Panc1 (cell line): ENCODE results near the gene WSCD1. TPM values are rescaled to one million over a fixed set of nuclear protein-coding genes. Genes with fewer than 3 reads are reported as not detected.

Experiments used
- ATAC-seq: fragments of 200-7000 bp; cut with Tn5 transposase; 2 replicates; pipeline ENCODE4 v1.9.1; 2020; ENCODE audit warnings: mild to moderate bottlenecking, moderate library complexity
- BruUV-seq: library from RNA; stranded (reverse); fragments of 400-500 nt; replicated peaks from 2 replicates; lab custom pipeline; 2021; lab: Mats Ljungman, UMichigan
- CTCF ChIA-PET: fragments of 300-600 bp; sonication (Branson Sonifier 250); formaldehyde crosslinking; loops from one replicate; lab custom pipeline; 2022; ENCODE audit warnings: antibody characterized with exemption; lab: Charles Lee
- POLR2A ChIA-PET: fragments of 300-600 bp; sonication (Branson Sonifier 250); formaldehyde crosslinking; loops from one replicate; lab custom pipeline; 2022; ENCODE audit warnings: antibody characterized with exemption; lab: Charles Lee
- DNase-seq: peaks from one replicate; pipeline ENCODE4 v3.0.0-alpha.2; 2010; ENCODE audit warnings: low read depth, low spot score
- H3K27ac ChIP-seq: 2 replicates; pipeline ENCODE4 v1.5.1; 2011; ENCODE audit warnings: mild to moderate bottlenecking, low read length, inconsistent platforms
- H3K27me3 ChIP-seq: fragments of 200-500 bp; sonication (Bioruptor generic); 2 replicates; pipeline ENCODE4 v1.6.0; 2014; ENCODE audit warnings: low read length, inconsistent platforms; ENCODE audit not compliant: control insufficient read depth, insufficient read depth
- H3K36me3 ChIP-seq: fragments of 200-500 bp; sonication (Bioruptor generic); 2 replicates; pipeline ENCODE4 v1.5.1; 2014; ENCODE audit warnings: inconsistent platforms, mild to moderate bottlenecking, low read length, moderate library complexity; ENCODE audit not compliant: control insufficient read depth, insufficient read depth
- H3K4me1 ChIP-seq: 2 replicates; pipeline ENCODE4 v1.5.1; 2011; ENCODE audit warnings: inconsistent platforms, mild to moderate bottlenecking, low read length, moderate library complexity; ENCODE audit not compliant: control insufficient read depth, insufficient read depth
- H3K4me3 ChIP-seq, 2 experiments: 2 replicates each; pipeline ENCODE4 v1.5.1; 2011 to 2012; ENCODE audit warnings: low read depth in 2 of 2, low read length in 2 of 2, mild to moderate bottlenecking in 2 of 2, inconsistent platforms in 1 of 2, moderate library complexity in 1 of 2
- H3K9me3 ChIP-seq: fragments of 200-500 bp; sonication (Bioruptor generic); 2 replicates; pipeline ENCODE4 v1.5.1; 2014; ENCODE audit warnings: low read depth, mild to moderate bottlenecking, inconsistent platforms, low read length, moderate library complexity; ENCODE audit not compliant: control insufficient read depth, insufficient read depth
- POLR2AphosphoS5 ChIP-seq: IDR thresholded peaks from 2 replicates; pipeline ENCODE4 v1.6.1; 2012; ENCODE audit warnings: mild to moderate bottlenecking, low read depth, low read length, moderate library complexity
- SIN3A ChIP-seq: IDR thresholded peaks from 2 replicates; pipeline ENCODE4 v1.6.1; 2012; ENCODE audit warnings: low read depth, mild to moderate bottlenecking, low read length, moderate library complexity, borderline replicate concordance; ENCODE audit not compliant: insufficient read depth
- TCF7L2 ChIP-seq: IDR thresholded peaks from 2 replicates; pipeline ENCODE4 v1.6.1; 2011; ENCODE audit warnings: mild to moderate bottlenecking, low read depth, low read length, inconsistent platforms
- in situ Hi-C: cut with HindIII; loops from 2 replicates; pipeline ENCODE4 v1.10.0; 2016; ENCODE audit warnings: low sequenced_read_pairs, low pct_unique_long_range_greater_than_20kb
- intact Hi-C: fragments of 100-400 bp; cut with micrococcal nuclease; formaldehyde crosslinking; loops from one replicate; pipeline ENCODE4 v1.10.0; 2022; ENCODE audit not compliant: unreplicated experiment
- total RNA-seq: library from RNA; stranded (reverse); gene quantifications from one replicate; pipeline ENCODE4 v1.2.1, GENCODE V29; 2021; ENCODE audit not compliant: unreplicated experiment
- TF ChIP-seq, protein P1 (sequence below): fragments of 450-650 bp; IDR thresholded peaks from 2 replicates; pipeline ENCODE4 v1.5.1; 2017; ENCODE audit warnings: mild to moderate bottlenecking
- TF ChIP-seq, protein P2 (sequence below), 2 experiments: IDR thresholded peaks; 2 replicates each; pipeline ENCODE4 v1.6.1; 2011 to 2012; ENCODE audit warnings: low read depth in 2 of 2, control low read depth in 1 of 2, low read length in 1 of 2, mild to moderate bottlenecking in 1 of 2, moderate library complexity in 1 of 2; ENCODE audit not compliant: insufficient read depth in 1 of 2

The WSCD1 gene
- total RNA-seq, 1 experiment from 2014 or later: 0.74 TPM

GRCh38 chr17:6070913-6071511, 833 bp downstream of the WSCD1 start:
- BruUV-seq: no TSS peak
- intact Hi-C loops: no loop called here
- ChIA-PET POLR2A (no interaction called here), CTCF (interaction anchor here (0.6 kb wide), 1 partner anchor 279 kb away, joined by 4 read pairs; no protein-coding TSS in a partner anchor)
- peaks cover 2% of the 10 kb centered on the region; the same call in 1 of the 2 replicates for H3K27me3 ChIP-seq
- H3K4me1 ChIP-seq: no peaks in the 10 kb centered on the region
- H3K9me3 ChIP-seq: no peaks in the 10 kb centered on the region
- ATAC-seq: peak; percentile 54
- H3K36me3 ChIP-seq: no peaks in the 10 kb centered on the region
- H3K4me3 ChIP-seq: peak overlapping the region; percentile 18 to 47; a peak in 3 of 4 replicates
- DNase-seq: no peak
- in situ Hi-C loops: no loop called here
- no peak overlapping the region for H3K27ac ChIP-seq
- TF ChIP-seq TCF7L2 (no peak), SIN3A (no peak), POLR2AphosphoS5 (no peak)
- TF ChIP-seq, protein P1, sequence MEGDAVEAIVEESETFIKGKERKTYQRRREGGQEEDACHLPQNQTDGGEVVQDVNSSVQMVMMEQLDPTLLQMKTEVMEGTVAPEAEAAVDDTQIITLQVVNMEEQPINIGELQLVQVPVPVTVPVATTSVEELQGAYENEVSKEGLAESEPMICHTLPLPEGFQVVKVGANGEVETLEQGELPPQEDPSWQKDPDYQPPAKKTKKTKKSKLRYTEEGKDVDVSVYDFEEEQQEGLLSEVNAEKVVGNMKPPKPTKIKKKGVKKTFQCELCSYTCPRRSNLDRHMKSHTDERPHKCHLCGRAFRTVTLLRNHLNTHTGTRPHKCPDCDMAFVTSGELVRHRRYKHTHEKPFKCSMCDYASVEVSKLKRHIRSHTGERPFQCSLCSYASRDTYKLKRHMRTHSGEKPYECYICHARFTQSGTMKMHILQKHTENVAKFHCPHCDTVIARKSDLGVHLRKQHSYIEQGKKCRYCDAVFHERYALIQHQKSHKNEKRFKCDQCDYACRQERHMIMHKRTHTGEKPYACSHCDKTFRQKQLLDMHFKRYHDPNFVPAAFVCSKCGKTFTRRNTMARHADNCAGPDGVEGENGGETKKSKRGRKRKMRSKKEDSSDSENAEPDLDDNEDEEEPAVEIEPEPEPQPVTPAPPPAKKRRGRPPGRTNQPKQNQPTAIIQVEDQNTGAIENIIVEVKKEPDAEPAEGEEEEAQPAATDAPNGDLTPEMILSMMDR: no peak
- TF ChIP-seq, protein P2, sequence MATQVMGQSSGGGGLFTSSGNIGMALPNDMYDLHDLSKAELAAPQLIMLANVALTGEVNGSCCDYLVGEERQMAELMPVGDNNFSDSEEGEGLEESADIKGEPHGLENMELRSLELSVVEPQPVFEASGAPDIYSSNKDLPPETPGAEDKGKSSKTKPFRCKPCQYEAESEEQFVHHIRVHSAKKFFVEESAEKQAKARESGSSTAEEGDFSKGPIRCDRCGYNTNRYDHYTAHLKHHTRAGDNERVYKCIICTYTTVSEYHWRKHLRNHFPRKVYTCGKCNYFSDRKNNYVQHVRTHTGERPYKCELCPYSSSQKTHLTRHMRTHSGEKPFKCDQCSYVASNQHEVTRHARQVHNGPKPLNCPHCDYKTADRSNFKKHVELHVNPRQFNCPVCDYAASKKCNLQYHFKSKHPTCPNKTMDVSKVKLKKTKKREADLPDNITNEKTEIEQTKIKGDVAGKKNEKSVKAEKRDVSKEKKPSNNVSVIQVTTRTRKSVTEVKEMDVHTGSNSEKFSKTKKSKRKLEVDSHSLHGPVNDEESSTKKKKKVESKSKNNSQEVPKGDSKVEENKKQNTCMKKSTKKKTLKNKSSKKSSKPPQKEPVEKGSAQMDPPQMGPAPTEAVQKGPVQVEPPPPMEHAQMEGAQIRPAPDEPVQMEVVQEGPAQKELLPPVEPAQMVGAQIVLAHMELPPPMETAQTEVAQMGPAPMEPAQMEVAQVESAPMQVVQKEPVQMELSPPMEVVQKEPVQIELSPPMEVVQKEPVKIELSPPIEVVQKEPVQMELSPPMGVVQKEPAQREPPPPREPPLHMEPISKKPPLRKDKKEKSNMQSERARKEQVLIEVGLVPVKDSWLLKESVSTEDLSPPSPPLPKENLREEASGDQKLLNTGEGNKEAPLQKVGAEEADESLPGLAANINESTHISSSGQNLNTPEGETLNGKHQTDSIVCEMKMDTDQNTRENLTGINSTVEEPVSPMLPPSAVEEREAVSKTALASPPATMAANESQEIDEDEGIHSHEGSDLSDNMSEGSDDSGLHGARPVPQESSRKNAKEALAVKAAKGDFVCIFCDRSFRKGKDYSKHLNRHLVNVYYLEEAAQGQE (IDR thresholded peaks at IDR 0.05; ENCODE audit: insufficient read depth in 1 of 2, low read depth in 2 of 2, low read length in 1 of 2): no peak

GRCh38 chr17:6071528-6072065, 1.4 kb downstream of the WSCD1 start:
- no TSS peak for BruUV-seq
- no peaks in the 10 kb centered on the region for H3K36me3 ChIP-seq
- no peak overlapping the region for H3K27ac ChIP-seq
- ChIA-PET CTCF (no interaction called here), POLR2A (no interaction called here)
- no peaks in the 10 kb centered on the region for H3K9me3 ChIP-seq
- no peak for DNase-seq
- intact Hi-C loops: no loop called here
- H3K27me3 ChIP-seq: peaks cover 1% of the 10 kb centered on the region; the same call in 1 of the 2 replicates
- H3K4me3 ChIP-seq: no peak overlapping the region; a peak in 1 of 4 replicates
- TF ChIP-seq TCF7L2 (no peak), POLR2AphosphoS5 (no peak), SIN3A (no peak)
- TF ChIP-seq, protein P1: no peak
- TF ChIP-seq, protein P2 (IDR thresholded peaks at IDR 0.05; ENCODE audit: insufficient read depth in 1 of 2, low read depth in 2 of 2, low read length in 1 of 2): no peak
- in situ Hi-C loops: no loop called here
- H3K4me1 ChIP-seq: no peaks in the 10 kb centered on the region
- no peak for ATAC-seq
